Dendritic cell treated with granulocyte-macrophage colony-stimulating factor and Interleukin-4, amounts not matched to agents 40 ng/mL and 50 ng/mL, for 4 days (primary cell): ENCODE measurements around the gene GATD1.

Experiments
- H3K27ac Mint-ChIP-seq: one replicate; pipeline ENCODE4 v1.8.0; 2022; ENCODE audit warnings: mild to moderate bottlenecking, mixed read lengths
- H3K27me3 Mint-ChIP-seq: one replicate; pipeline ENCODE4 v1.8.0; 2022; ENCODE audit warnings: mild to moderate bottlenecking, mixed read lengths
- H3K36me3 Mint-ChIP-seq: one replicate; pipeline ENCODE4 v1.8.0; 2022; ENCODE audit warnings: low read depth, mixed read lengths
- H3K4me1 Mint-ChIP-seq: one replicate; pipeline ENCODE4 v1.8.0; 2022; ENCODE audit warnings: low read depth, mixed read lengths
- H3K4me3 Mint-ChIP-seq: one replicate; pipeline ENCODE4 v1.8.0; 2022; ENCODE audit warnings: mild to moderate bottlenecking, moderate library complexity, mixed read lengths
- H3K9me3 Mint-ChIP-seq: one replicate; pipeline ENCODE4 v1.8.0; 2022; ENCODE audit warnings: mixed read lengths
- intact Hi-C: fragments of 100-400 bp; cut with micrococcal nuclease; formaldehyde crosslinking; loops from one replicate; pipeline ENCODE4 v1.15.0; 2022

The GATD1 gene

GRCh38 chr11:721247-721740, 56.0 kb downstream of the GATD1 start:
- H3K27me3 Mint-ChIP-seq = peaks cover 90% of the 10 kb centered on the region

GRCh38 chr11:720642-721246, 56.5 kb downstream of the GATD1 start:
- Mint-ChIP-seq H3K4me1 (peaks cover 23% of the 10 kb centered on the region), H3K4me3 (peak overlapping the region; percentile 53), H3K27me3 (peaks cover 89% of the 10 kb centered on the region), H3K27ac (peak overlapping the region; percentile 27), H3K9me3 (no peaks in the 10 kb centered on the region), H3K36me3 (no peaks in the 10 kb centered on the region)
- intact Hi-C loops = loop anchor here (5.0 kb wide), 1 partner anchor 163 kb away; no protein-coding TSS in a partner anchor

More at GRCh38 chr11:721247-721740, 56.0 kb downstream of the GATD1 start:
- H3K36me3 Mint-ChIP-seq = no peaks in the 10 kb centered on the region
- intact Hi-C loops = loop anchor here (5.0 kb wide), 1 partner anchor 164 kb away; no protein-coding TSS in a partner anchor
- H3K4me1 Mint-ChIP-seq = peaks cover 23% of the 10 kb centered on the region
- H3K27ac Mint-ChIP-seq = peak overlapping the region; percentile 27
- H3K4me3 Mint-ChIP-seq = peak overlapping the region; percentile 43
- no peaks in the 10 kb centered on the region for H3K9me3 Mint-ChIP-seq

- intact Hi-C loops = loop anchor here (5.0 kb wide), 1 partner anchor 163 kb away; no protein-coding TSS in a partner anchor
- no peaks in the 10 kb centered on the region for H3K36me3 Mint-ChIP-seq
- H3K27ac Mint-ChIP-seq = no peak overlapping the region
- H3K27me3 Mint-ChIP-seq = peaks cover 85% of the 10 kb centered on the region
- no peaks in the 10 kb centered on the region for H3K9me3 Mint-ChIP-seq
- H3K4me3 Mint-ChIP-seq = peak overlapping the region; percentile 53
- H3K4me1 Mint-ChIP-seq = peaks cover 19% of the 10 kb centered on the region
Measured at GRCh38 chr11:720017-720641, 57.2 kb downstream of the GATD1 start.

- Mint-ChIP-seq H3K9me3 (no peaks in the 10 kb centered on the region), H3K27ac (no peak overlapping the region), H3K36me3 (no peaks in the 10 kb centered on the region), H3K27me3 (peaks cover 84% of the 10 kb centered on the region), H3K4me3 (no peak overlapping the region), H3K4me1 (peaks cover 18% of the 10 kb centered on the region)
- intact Hi-C loops = loop anchor here (5.0 kb wide), 1 partner anchor 162 kb away; no protein-coding TSS in a partner anchor
Measured at GRCh38 chr11:719214-720016, 57.9 kb downstream of the GATD1 start.
